HPDE6-E6E7 (cell line): Measurements from ENCODE around the gene NR1H3.
A peak's percentile ranks its signal among the peaks of the same experiment; 100 is the strongest.
"Not testable (repeated sequence)": the region's sequence is repeated elsewhere in the genome, so short reads cannot be mapped to it uniquely, and the experiment has no call there.

Experiments
- DNase-seq: peaks from one replicate; pipeline ENCODE4 v3.0.0; 2011; ENCODE audit warnings: missing footprints; ENCODE audit errors: extremely low spot score

NR1H3 gene

DNA sequence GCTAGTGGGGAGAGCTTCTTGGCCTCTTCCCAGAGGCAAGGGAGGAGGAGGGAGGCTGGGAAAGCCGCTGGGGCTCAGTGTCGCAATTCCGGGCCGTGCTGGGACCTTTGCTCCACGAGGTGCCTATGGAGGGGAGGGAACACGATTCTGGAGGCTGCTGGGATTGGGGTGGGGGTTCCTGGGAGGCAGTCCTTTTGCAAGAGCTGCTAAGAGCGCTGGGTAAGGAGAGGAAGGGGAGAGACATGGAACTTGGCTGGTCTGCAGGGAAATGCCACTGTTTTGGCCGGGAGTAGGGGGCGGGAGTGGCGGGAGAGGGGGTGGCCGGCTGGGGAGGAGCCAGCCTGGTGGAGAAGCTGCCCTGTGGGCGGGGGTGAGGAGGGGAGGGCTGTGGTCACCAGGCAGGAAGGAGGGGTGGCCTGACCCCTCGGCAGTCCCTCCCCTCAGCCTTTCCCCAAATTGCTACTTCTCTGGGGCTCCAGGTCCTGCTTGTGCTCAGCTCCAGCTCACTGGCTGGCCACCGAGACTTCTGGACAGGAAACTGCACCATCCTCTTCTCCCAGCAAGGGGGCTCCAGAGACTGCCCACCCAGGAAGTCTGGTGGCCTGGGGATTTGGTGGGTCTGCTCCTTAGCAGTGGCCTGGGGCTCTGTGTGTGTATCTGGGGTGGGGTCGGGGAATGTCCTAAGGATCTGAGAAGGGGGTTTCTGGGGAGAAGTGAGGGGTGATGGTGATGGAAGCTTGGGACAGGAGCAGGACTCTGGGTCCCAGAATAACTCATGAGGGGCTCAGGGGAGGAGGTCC, at the start of gene NR1H3:
TSS of gene NR1H3 (plus strand) at position 480 of the 800 bp plus-strand sequence. CDS start 1,221 bp downstream, outside the sequence.
- DNase-seq: no peak

DNA sequence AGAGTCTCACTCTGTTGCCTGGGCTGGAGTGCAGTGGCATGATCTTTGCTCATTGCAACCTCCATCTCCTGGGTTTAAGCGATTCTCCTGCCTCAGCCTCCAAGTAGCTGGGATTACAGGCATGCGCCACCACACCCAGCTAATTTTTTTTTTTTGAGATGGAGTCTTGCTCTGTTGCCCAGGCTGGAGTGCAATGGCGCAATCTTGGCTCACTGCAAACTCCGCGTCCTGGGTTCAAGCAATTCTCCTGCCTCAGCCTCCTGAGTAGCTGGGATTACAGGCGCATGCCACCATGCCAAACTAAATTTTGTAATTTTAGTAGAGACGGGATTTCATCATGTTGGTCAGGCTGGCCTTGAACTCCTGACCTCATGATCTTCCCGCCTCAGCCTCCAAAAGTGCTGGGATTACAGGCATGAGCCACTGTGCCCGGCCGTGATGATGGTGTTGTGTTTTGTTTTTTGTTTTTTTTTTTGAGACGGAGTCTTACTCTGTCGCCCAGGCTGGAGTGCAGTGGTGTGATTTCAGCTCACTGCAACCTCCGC, 49.7 kb upstream of the NR1H3 start:
- DNase-seq: not testable (repeated sequence)

DNA sequence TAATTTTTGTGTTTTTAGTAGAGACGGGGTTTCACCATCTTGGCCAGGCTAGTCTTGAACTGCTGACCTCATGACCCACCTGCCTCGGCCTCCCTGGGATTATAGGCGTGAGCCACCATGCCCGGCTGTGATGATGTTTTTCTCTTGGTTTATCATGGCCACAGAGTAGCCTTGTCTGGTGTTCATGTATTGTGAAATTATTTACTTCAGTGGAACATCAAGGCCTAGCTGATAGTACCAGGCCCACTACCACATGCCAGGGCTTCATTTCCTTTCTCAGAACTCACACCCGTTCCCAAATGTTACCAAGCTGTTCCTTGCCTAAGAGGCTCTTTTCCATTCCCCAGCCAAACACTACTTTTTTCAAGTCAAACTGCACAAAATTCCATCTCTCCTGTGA, 49.2 kb upstream of the NR1H3 start:
- no peak for DNase-seq

DNA sequence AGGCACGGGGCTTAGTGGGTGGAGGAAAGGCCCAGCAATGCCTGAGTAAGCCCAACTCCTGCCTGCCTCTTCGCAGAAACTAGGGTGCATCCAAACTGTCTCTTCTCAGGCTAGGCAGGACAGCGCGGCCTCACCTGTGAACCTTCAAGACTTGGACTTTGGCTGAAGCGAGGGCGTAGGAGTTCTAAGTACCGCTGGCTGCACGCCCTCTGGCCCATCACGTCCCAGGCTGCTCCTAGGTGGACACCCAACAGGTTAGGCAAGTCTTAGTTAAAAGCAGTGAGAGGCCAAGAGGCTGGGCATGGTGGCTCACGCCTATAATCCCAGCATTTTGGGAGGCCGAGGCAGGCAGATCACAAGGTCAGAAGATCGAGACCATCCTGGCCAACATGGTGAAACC, 44.9 kb upstream of the NR1H3 start:
- DNase-seq: no peak

DNA sequence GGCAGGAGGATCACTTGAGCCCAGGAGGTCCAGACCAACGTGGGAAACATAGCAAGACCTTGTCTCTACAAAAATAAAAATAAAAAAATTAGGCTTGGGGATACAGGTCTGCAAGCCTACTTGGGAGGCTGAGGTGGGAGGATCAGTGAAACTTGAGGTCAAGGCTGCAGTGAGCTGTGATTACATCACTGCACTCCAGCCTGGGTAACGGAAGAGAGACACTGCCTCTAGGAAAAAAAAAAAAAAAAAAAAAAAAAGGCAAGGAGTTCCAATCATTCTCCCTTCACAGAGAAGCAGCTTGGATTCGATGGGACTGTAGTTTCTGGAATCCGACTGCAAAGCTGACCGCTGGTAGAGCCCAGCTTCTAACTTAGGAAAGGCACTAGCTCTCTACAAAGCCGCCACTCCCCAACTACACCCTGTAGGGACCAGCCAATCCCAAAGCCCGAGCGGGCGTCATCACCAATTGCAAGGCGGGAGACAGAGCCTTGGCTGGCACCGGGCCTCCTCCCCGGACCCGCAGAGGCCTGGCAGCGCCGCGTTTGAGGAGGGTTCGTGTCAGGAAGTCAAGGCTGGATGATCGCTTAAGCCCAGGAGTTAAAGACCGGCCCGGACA, 43.7 kb upstream of the NR1H3 start:
- DNase-seq: peak; percentile 90

DNA sequence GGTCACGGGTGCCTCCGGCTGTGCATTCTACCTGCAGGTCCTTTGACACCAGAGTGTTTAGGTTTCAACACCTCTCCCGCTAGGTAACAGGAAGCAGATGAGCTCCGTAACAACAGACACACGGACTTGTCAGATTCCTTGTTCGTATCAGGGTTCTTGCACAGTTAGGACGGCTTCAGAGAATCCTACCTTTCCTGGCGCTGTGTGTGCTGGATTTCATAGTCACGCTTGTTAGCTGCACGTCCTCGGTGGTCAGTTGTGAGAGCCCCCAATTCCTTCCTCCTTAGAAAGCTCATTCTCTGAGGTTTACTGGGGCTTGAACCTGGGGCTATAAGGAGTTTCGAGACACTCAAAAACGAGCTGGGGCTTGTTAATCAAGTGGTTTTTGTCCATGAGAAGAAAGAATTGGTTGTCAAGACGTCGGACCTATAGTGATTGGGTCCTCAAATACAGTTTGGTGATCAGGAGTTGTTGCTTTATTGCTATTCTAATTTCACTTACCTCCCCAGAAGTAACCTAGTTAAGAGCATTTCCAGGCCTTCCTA, 42.4 kb upstream of the NR1H3 start:
- DNase-seq: peak; percentile 61

DNA sequence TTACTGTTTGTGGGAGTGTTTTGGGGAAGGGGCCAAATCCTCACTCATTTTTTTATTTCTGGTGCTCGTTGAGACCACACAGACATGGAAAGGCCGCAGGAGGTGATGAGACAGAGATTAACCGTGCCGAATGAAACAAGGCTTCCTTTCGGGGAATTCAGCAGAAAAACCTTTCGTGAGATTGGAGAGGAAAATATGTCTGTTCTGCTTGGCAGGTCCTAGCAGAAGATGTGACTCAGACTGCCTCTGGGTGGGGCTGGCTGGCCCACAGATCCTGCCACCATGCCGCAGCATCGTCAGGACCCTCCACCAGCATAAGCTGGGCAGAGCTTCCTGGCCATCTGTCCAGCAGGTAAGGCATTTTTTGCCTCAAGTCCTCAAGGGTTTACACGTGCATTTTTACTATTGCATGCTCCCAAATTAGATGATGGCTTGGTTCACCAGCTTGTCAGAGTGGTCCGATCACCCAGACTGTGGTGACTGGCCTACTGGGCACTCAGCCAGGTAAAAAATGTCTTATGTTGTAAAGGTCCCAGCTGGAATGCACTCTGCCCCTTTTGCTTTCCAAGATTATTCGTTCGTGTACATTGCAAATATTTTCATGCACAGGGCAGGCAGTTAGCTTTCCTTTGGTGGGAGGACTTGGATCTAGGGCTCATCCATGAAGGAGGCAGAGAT, 41.5 kb upstream of the NR1H3 start:
- peak; percentile 42 for DNase-seq

DNA sequence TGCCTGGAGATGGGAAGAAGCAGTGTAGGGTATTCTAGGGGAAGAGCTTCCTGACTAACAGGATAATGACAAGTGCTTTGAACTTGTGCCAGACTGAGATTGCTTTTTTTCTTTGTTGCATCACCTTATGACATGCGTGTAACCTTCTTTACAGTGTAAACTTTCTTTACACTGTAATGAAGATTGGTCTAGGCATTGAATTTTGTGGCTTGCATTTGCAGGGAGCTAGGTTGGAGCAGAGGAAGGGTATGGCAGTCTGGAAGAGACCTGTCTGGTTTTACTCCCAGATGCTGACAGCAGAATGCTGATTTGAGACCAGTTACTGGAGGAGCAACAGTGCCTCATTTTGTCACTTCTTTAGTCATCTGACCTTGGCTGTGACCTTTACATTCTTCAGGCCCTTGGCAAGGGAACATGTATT, 37.4 kb upstream of the NR1H3 start:
- no peak for DNase-seq

DNA sequence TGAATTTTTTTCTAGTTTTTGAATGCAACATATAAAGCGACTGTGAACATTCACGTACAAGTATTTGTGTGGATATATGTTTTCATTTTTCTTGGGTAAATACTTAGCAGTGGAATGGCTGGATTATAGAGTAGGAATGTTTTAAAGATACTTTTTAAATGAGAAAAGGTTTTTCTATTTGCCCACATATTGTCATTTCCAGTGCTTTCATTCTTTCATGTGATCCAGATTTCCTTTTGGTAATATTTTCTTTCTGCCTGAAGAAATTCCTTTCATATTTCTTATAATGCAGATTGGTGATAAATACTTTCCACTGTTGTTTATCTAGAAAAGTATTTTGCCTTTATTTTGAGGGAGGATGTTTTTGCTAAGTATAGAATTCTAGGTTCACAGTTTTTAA, 35.1 kb upstream of the NR1H3 start:
- DNase-seq: no peak

DNA sequence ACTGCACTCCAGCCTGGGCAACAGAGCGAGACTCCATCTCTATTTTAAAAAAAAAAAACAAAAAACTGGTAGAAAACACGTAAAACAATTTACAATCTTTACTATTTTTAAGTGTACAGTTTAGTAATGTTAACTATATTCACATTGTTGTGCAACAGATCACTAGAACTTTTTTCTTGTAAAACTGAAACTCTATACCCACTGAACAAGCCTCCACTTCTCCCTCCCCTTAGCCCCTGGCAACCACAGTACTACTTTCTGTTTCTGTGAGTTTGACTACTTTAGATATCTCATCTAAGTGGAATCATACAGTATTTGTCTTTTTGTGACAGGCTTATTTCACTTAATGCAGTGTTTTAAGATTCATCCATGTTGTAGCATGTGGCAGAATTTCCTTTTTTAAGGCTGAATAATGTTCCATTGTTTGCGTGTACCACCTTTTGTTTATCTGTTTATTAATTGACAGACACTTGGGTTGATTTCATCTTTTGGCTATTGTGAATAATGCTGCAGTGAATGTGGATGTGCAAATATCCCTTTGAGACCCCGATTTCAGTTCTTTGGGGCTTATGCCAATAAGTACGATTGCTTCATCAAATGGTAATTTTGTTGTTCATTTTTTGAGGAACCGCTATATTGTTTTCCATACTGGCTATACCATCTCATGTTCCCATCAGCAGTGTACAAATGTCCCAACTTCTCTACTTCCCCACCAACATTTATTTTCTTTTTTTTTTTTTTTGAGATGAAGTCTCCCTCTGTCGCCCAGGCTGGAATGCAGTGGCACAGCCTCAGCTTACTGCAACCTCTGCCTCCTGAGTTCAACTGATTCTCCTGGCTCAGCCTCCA, 32.0 kb upstream of the NR1H3 start:
- DNase-seq: no peak

DNA sequence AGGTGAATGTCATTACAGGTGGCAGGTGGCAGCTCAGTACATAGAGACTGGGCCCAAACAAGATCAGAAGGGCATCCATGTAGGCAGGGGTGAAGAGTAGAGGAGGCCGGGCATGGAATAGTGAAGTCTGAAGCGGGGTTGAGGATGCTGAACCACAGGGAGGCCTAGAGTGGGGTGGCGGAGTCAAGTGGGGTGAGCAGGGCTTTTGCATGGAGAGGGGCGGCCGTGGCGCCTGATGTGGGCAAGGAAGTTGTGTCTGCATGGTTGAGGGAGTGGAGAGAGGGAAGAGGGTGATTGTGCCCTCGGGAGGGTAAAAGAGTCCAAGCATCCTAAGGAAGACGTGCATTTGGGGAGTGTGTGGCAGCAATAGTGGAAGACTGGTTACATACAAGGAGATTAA, 28.6 kb upstream of the NR1H3 start:
- no peak for DNase-seq

DNA sequence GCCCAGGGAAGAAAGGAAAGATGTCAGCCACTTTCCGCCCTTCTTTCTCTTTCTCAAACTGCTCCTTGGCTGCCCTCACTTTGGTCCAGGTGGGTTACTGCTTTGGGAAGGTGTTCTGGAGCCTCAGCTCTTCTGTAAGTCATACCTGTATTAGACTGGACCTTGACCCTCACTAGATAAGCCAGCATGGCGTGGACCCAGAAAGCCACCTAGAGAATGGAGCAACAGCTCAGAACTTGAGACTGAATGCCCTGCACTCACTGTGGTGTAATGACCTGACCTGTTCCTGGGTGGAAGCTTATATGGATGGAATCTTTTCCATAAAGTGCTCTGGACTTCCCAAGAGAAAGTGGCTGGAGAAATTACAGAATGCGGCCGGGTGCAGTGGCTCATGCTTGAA, 24.7 kb upstream of the NR1H3 start:
- no peak for DNase-seq

DNA sequence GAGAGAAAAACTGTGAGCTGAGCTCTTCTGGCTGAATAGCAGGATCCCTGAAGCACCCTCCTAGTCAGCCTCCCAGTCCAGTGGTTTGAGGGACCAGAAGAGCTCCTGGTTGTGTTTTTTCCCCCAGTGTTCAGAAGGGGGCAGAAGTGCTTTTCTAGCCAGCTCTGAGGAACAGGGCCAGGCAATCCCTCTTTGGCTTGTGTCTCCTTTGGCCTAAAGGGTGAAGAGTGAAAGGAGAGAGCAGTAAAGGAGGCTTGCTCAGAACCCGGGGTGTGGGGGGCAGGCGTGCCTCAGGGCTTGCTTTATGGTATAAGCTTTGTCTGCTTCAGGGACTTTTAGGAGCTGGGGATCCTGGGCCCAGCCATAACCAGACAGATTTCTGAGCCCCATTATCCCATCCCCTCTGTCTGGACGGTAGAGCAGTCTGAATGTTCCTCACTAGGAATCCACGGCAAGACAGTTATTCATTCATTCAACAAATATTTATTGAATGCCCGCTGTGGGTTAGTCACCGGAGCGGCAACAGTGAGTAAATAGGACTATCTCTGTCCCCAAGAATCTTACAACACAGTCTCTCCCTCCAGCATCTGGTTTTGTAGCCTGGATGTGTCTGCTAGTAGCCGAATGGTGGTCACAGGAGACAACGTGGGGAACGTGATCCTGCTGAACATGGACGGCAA, 23.7 kb upstream of the NR1H3 start:
- DNase-seq: no peak

DNA sequence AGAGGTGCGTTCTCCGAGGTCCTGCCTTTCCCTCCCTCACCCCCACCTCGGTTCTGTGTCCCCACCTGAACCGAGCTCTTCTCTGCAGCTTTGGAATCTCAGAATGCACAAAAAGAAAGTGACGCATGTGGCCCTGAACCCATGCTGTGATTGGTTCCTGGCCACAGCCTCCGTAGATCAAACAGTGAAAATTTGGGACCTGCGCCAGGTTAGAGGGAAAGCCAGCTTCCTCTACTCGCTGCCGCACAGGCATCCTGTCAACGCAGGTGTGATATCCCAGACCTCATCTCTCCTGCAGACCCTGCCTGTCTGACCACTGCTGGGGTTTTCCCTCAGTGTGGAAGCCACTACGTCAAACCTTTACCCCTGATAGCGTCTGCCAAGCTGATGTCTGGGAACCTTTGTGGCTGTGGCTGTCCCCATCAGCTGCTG, 23.1 kb upstream of the NR1H3 start:
- DNase-seq: no peak

DNA sequence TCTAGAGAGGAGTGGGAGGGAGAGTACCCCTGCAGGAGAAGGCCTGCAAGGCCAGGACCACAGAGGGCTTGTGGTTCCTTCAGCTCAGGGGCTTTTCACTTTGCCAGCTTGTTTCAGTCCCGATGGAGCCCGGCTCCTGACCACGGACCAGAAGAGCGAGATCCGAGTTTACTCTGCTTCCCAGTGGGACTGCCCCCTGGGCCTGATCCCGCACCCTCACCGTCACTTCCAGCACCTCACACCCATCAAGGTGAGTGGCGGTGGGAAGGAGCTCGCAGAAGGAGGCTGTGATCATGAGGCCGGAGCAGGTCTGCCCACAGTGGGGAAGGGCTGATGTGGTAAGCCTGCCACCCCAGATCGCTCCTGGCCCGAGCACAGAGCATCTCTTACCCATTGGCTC, 22.6 kb upstream of the NR1H3 start:
- DNase-seq: no peak

DNA sequence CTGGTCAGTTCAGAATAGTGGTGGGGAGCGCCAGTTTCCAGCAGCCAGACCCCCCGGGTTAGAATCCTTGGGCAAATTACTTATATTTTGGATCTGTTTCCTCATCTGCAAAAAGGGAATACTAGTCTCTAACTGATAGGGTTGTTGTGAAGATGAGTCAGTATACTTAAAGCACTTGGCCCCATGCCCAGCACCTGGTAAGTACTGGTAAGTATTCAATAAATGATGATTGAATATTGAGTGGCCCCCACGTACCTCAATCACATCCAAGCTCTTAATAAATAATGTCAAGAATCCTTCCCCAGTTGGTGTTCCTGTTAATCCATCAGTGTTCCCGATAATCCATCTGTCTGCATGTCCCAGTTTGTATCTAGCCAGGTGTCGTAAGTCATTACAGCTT, 21.3 kb upstream of the NR1H3 start:
- no peak for DNase-seq

DNA sequence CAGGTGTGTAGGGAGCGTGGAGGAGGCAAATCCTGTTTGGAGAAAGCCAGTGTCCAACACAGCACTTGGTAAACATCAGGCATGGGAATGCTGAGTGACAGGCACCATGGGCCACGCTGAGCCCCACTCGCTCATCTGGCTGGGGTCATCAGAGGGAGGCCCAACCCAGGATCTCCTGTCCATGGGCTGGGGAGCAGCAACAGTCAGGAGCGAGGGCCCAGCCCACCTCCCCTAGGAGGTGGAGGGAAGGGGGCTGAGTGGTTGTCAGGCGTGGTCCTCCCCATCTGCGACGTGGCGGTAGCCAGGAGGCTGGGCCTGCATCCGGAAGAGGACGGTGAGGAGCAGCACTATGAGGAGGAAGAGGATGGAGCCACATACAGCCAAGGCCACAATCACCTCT, 17.9 kb upstream of the NR1H3 start:
- DNase-seq: no peak

DNA sequence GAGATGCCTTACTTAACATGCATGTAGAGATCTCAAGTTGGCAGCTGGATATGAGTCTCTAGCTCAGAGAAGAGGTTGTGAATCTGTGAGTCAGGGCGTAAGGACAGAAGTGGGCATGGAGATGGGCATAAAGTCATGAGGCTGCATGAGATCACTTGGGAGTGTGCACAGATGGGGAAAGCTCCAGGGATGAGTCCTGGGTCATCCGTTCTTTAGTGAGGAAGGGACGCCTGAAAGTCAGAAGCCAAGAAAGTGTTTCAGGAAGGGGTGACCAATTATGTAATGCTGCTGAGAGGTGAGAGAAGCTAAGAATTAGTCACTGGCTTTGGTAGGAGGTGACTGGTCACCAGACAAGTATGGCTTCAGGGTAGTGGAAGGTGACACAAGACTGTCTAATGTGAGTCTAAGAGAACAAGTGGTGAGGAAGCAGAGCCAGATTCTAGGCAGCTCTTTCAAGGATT, 15.9 kb upstream of the NR1H3 start:
- no peak for DNase-seq

DNA sequence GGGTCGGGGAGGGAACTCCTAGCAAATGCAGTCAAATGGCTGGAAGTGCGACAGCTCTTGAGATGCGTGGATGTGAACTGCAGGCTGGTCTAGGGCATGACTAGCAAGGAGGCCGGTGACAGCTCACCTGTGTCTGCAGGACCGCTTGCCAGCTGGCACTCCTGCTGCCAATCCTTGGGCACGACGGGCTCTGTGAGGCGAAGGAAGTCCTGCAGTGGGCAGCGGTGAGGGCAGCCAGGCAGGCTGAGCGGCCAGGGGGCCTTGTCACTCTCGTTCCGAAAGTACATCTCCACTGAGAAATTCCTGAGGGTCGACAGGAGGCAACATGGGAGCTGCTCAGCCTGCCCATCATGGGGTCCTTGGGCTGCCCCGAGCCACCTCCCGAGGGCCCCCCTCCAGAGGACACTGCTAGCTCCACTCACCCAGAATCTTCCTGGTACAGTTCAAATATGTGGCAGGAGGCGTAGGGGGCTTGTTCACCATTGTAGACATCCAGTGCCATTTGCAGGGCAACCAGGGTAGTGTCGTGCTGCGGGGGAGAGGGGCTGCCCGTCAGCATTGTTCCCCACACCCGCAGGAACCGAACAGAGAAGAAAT, 15.1 kb upstream of the NR1H3 start:
- no peak for DNase-seq

DNA sequence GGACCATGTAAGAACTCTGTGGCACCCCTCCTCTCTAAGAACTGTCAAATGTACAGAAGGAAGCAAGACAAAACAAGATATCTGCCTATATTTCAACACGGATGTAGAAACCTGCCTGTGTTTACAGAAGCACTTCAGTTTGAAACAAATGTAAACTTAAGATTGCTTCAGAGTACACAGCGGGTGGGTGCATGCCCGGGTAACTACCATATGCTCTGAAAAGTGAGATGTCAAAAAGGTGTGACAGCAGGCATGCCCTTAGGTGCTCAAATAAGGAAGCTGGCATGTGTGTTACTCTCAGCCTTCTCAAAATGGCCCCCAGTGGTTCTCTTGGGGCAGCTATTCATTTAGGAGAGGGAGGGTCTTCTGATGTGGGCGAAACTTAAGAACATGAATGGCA, 14.3 kb upstream of the NR1H3 start:
- DNase-seq: no peak
